Memory B cell (primary cell): ENCODE measurements around the gene SLC25A23.

ENCODE experiments used
- ATAC-seq: fragments of 150-1000 bp; cut with Tn5 transposase; 2 replicates; pipeline ENCODE4 v1.10.0; 2021; ENCODE audit warnings: low read depth, mild to moderate bottlenecking, moderate library complexity
- DNase-seq, 2 donors: peaks; one replicate each; pipeline ENCODE4 v3.0.0; 2022; ENCODE audit warnings: low spot score in 2 of 2
- H3K27ac Mint-ChIP-seq: one replicate; pipeline ENCODE4 v1.8.0; 2022; ENCODE audit warnings: mild to moderate bottlenecking, moderate library complexity, mixed read lengths
- H3K27me3 Mint-ChIP-seq: one replicate; pipeline ENCODE4 v1.8.0; 2022; ENCODE audit warnings: mixed read lengths
- H3K36me3 Mint-ChIP-seq: one replicate; pipeline ENCODE4 v1.8.0; 2022; ENCODE audit warnings: mild to moderate bottlenecking, mixed read lengths
- H3K4me1 Mint-ChIP-seq: one replicate; pipeline ENCODE4 v1.8.0; 2022; ENCODE audit warnings: mixed read lengths
- H3K4me3 Mint-ChIP-seq: one replicate; pipeline ENCODE4 v1.8.0; 2022; ENCODE audit warnings: mild to moderate bottlenecking, moderate library complexity, mixed read lengths
- H3K9me3 Mint-ChIP-seq: one replicate; pipeline ENCODE4 v1.8.0; 2022; ENCODE audit warnings: mixed read lengths

The SLC25A23 gene

DNA sequence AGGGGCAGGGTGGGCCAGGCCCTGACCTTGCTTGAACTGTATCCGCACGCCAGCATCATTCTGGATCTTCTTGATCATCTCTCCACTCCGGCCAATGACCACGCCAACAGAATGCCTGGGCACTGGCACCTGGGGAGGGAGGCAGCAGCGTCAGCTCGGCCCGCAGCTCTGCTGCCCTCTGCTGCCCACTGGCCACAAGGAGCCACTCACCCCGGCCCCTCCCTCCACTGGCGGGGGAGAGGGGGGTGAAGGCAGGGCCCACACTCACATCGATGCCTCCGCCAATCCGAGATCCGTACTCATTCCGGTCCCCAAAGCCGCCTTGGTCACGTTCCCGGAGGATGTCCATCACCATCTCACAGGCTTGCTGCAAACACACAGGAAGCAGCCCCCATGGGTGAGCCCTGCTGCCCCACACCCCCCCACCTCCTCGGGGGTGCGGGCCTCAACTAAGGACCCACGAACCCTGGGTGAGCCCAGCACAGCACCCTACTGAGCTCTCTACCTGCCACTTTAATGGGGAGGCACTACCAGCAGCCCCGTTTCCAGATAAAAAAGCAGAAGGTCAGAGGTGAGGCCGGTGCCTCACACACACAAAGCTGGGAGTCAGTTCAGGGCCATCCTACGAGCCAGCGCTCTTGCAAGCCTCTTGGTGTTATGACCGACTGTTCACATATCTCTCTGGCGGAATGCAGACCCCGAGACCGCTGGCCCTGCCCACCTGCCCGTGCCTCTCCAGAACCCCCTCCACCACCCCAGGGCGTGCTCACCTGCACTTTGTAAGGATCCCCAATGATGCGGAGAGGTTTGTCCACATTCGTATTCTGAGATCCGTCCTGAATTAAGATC, 41.7 kb downstream of the SLC25A23 start:
- H3K27me3 Mint-ChIP-seq, result no peaks in the 10 kb centered on the region

DNA sequence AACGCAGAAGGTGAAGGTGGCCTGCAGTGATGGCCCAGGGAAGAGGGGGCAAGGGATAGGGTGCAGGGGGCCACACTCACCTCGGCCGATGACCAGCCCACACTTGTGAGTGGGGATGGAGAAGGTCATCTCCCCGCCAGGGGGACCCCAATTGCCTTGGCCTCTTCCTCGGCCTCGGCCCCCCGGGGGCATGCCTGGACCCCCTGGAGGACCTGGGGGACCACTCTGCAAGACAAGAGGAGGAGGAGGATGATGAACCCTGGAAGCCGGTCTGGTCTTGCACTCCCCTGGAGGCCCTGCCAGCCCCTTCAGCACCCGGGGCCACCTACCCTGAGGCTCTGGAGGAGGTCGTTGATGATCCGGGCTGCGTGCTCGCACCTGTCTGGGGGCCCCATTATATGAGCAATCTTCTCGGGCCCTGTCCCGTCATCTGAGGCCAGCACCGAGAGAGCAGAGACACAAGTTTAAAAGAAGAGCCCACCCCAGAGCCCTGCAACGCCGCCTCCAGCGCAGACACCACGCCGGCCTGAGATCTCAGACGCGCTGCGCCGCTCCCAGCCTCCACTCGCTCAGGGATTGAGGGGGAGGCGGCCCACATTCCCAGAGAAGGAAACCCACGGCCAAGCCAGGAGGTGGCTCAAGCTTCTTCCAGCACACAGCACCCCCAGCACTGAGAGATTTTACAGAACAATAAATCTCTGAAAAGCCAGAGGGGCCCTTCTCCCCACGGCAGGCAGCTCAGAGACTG, 42.8 kb downstream of the SLC25A23 start:
- DNase-seq (no peak), ATAC-seq (no peak)
- Mint-ChIP-seq H3K27ac (no peak overlapping the region), H3K27me3 (no peaks in the 10 kb centered on the region), H3K4me1 (peaks cover 4% of the 10 kb centered on the region), H3K9me3 (no peaks in the 10 kb centered on the region), H3K36me3 (peaks cover 19% of the 10 kb centered on the region), H3K4me3 (no peak overlapping the region)

More for the DNA sequence above, 41.7 kb downstream of the SLC25A23 start:
- Mint-ChIP-seq H3K4me1 (peaks cover 11% of the 10 kb centered on the region), H3K9me3 (no peaks in the 10 kb centered on the region), H3K4me3 (no peak overlapping the region), H3K36me3 (peaks cover 19% of the 10 kb centered on the region), H3K27ac (no peak overlapping the region)
- no peak for ATAC-seq
- DNase-seq, result no peak

DNA sequence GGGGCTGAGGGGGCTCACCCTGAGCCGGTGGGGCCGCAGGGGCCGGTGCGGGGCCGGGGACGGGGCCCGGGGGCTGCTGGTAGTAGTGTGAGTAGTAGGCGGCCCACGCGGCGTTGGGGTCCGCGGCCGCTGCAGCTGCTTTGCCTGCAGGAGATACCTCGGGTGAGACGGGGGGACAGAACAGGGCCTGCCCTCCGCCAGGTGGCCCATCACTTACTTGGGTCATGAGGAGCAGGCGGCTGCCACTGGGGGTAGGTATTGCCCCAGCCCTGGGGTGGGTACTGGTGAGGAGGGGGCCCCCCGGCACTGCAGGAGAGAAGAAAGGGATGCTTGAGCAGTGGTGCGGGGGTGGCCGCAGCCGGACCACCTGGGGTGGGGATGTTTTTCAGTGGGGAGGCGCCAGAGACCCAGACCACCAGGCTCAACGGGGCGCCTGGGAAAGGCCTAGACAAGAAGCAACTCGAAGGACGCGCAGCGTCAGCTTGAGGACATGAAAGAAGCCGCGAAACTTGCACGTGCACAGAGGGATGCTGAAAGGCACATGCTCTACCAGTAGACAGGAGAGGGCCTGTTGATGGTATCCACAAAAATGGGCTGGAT, 43.9 kb downstream of the SLC25A23 start:
- ATAC-seq, result no peak
- no peaks in the 10 kb centered on the region for H3K27me3 Mint-ChIP-seq
- H3K36me3 Mint-ChIP-seq, result peaks cover 19% of the 10 kb centered on the region
- H3K9me3 Mint-ChIP-seq, result no peaks in the 10 kb centered on the region
- no peak for DNase-seq
- no peak overlapping the region for H3K27ac Mint-ChIP-seq
- no peaks in the 10 kb centered on the region for H3K4me1 Mint-ChIP-seq
- H3K4me3 Mint-ChIP-seq, result no peak overlapping the region

DNA sequence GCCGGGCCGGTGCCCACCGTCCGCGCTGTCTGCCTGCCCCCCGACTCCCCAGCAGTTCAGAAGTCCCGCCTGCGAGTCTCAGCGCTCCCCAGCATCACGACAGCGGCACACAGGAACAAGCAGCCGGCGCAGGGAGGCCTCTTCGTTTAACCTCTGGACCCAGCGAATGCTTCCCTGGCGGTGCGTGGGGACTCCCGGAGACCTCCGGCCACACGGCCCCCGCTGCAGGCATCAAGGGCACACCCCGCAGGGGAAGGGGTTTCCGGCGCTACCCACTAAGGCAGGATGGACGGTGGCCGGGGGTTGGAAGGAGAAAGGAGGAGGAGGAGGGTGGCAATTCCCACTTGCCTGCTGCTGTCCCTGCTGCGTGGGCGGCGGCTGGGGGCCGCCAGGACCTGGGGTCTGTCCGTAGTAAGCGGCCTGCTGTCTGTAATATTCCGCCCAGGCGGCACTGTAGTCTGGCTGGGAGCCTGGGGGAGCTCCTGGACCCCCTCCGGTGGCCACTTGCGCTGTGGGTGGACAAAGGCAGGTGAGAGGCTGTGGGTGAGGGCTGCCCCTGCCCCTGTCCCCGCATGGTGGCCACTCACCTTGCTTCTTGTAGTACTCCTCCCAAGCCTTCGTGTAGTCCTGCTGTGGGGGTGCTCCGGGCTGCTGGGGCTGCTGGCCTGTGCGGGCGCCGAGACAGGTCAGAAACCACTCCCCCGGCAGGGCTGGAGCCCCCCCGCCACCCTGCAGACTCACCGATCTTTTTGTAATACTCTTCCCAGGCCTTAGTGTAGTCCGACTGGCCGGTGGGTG, 44.6 kb downstream of the SLC25A23 start:
- H3K4me1 Mint-ChIP-seq, result no peaks in the 10 kb centered on the region
- H3K27me3 Mint-ChIP-seq, result no peaks in the 10 kb centered on the region
- no peak for ATAC-seq
- no peak overlapping the region for H3K27ac Mint-ChIP-seq
- DNase-seq, result no peak
- H3K4me3 Mint-ChIP-seq, result no peak overlapping the region
- no peaks in the 10 kb centered on the region for H3K9me3 Mint-ChIP-seq
- peaks cover 19% of the 10 kb centered on the region for H3K36me3 Mint-ChIP-seq

DNA sequence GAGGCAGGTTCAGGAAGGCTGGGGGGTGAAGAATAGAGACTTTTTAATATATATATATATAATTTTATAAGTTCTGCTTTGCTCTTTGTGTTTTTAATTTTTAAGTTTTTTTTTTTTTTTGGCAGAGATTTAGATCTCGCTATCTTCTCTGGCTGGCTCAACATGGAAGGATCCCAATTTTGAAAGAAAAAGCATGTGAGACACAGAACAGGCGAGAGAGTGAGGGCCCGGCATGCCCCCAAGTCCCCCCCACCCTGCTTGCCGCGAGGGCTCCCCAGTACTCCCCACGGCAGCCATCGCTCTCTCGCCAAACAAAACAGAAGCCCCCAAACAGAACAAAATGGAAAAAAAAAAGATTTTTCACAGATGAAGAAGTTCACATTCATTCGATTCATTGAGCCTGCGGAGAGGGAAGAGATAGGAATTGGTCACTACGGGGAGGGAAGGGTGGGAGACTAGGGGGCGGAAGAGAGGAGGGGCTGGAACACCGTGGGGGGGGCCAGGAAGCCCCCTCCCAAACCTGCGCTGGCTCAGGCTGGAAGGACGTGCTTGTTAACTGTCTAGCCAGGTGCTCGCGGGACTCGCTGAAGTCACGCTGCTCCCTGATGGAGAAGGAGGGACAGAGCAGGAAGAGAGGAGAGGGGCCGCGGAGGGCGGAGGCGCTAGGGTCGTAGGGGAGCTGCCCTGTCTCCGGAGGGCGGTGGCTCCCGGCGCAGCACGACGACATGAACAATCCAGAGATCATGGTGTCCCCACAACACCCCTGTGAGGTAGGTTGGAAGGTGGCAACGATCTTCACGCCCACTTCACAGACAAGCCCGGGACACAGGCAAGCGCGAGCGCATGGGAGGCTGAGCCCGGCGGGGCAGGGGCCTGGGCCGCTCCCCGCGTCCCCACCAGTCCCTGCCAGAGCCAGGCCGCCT, 45.6 kb downstream of the SLC25A23 start:
- no peak for ATAC-seq
- no peak overlapping the region for H3K27ac Mint-ChIP-seq
- no peaks in the 10 kb centered on the region for H3K27me3 Mint-ChIP-seq
- no peaks in the 10 kb centered on the region for H3K4me1 Mint-ChIP-seq
- H3K9me3 Mint-ChIP-seq, result no peaks in the 10 kb centered on the region
- no peak overlapping the region for H3K4me3 Mint-ChIP-seq
- peaks cover 16% of the 10 kb centered on the region for H3K36me3 Mint-ChIP-seq
- no peak for DNase-seq

DNA sequence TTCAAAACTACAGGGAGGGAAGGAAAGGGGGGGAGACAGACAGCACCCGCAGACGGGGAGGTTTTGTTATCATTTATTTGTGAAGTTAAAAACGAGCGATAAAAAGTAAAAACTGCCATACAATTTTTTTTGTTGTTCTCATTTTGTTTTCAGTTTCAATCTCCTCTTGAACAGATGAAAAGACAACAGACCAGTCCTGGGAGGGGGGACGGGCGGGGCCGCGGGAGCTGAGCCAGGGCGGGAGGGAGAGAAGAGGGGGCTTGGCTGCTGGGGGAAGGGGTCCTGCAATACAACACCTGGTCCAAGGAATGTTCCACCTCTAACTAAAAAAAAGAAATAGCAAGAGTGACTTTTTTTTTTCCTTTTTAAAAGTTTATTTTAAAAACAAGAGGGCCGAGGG, 46.3 kb downstream of the SLC25A23 start:
- H3K4me1 Mint-ChIP-seq, result no peaks in the 10 kb centered on the region
- no peak for ATAC-seq
- no peak overlapping the region for H3K27ac Mint-ChIP-seq
- no peak for DNase-seq
- H3K4me3 Mint-ChIP-seq, result no peak overlapping the region
- H3K36me3 Mint-ChIP-seq, result peaks cover 13% of the 10 kb centered on the region
- H3K27me3 Mint-ChIP-seq, result no peaks in the 10 kb centered on the region
- no peaks in the 10 kb centered on the region for H3K9me3 Mint-ChIP-seq

DNA sequence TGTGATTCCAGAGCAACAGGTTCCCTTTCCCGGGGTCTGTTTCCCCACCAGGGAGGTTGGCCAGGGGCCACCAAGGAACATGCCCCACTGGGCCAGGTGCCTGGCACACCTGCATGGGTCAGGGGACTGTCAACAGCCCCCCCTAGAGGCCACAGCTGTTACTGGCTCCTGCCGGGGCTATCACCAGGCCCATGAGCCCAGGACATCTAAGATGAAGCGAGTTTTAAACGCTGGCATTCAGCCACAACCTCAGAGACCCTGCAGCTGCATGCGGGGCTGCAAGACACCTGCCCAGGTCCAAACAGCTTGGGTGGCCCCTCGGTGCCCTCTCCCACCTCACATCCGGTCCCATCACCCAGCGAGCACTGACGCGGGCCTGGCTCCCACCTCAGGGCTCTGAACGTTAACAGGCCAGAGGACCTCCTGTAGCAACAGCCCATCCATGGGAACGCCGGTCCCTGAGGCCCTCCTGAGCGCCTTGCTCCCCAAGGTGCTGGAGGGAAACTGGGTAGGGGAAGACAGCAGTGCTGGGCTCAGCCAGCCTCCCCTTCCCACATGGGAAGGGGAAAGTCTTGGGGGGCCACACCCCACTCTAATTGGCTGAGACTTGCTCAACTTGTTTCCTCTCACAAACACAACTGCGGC, 47.0 kb downstream of the SLC25A23 start:
- no peaks in the 10 kb centered on the region for H3K27me3 Mint-ChIP-seq
- H3K9me3 Mint-ChIP-seq, result no peaks in the 10 kb centered on the region
- peak; percentile 66 for ATAC-seq
- peaks cover 13% of the 10 kb centered on the region for H3K36me3 Mint-ChIP-seq
- no peak overlapping the region for H3K4me3 Mint-ChIP-seq
- DNase-seq, result peak in 1 of 2 donors; percentile 18
- H3K4me1 Mint-ChIP-seq, result no peaks in the 10 kb centered on the region
- no peak overlapping the region for H3K27ac Mint-ChIP-seq

DNA sequence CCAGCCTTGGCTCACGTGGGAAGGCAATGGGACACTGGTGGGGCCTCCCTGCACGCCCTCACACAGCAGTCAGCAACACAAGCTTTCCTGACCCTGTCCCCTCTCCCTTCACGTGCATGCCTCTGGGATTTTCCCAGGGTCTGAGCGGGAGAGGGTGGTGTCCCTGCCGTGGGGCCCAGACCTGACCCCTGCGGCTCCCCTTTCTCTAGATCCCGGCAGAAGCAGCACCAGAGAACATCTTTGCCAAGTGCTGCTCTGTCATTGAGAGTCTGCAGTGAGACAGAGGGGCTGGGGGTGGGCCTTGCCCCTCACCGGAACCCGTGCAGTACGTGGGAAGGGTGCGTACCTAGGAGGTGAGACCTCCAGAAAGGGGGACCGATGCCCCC, 47.5 kb downstream of the SLC25A23 start:
- no peak for ATAC-seq
- peaks cover 13% of the 10 kb centered on the region for H3K36me3 Mint-ChIP-seq

DNA sequence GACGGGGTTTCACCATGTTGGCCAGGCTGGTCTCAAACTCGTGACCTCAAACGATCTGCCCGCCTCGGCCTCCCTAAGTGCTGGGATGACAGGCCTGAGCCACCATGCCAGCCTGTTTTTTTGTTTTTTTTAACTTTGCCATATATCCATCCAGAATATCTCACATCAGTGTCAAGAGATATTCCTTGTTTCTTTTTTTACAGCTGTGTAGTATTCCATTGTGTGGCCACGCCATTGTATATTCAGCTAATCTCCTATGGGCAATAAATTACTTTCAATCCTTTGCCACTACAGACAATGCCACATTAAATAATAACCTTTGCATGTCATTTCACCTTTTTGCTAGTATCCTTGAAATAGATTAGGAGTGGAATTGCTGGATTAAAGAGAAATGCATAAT, 50.2 kb downstream of the SLC25A23 start:
- Mint-ChIP-seq H3K4me1 (no peaks in the 10 kb centered on the region), H3K36me3 (peaks cover 6% of the 10 kb centered on the region), H3K9me3 (no peaks in the 10 kb centered on the region), H3K27ac (no peak overlapping the region), H3K27me3 (no peaks in the 10 kb centered on the region), H3K4me3 (no peak overlapping the region)
- DNase-seq, result no peak
- ATAC-seq, result no peak

More for the DNA sequence above, 47.5 kb downstream of the SLC25A23 start:
- Mint-ChIP-seq H3K4me3 (no peak overlapping the region), H3K27me3 (no peaks in the 10 kb centered on the region), H3K27ac (no peak overlapping the region), H3K4me1 (no peaks in the 10 kb centered on the region), H3K9me3 (no peaks in the 10 kb centered on the region)
- no peak for DNase-seq

DNA sequence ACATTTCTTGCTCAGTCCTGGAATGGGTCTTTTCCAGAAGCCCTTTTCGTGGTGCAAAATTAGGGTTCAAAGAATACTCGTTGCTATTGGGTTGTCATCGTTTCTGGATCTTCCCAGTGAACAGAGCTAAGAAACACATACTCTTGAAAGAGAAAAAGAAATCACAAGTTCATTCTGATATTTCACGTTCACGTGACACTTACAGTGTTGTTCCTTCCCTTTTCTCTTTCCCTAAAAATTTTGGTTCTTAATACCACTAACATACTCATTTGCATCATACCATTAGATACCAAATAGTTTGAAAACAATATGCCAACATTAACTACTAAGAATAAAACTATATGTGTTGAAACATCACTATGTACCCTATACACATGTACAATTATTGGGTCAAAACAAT, 53.2 kb downstream of the SLC25A23 start:
- H3K9me3 Mint-ChIP-seq, result no peaks in the 10 kb centered on the region
- H3K27ac Mint-ChIP-seq, result no peak overlapping the region
- H3K4me3 Mint-ChIP-seq, result no peak overlapping the region
- DNase-seq, result no peak
- no peak for ATAC-seq
- H3K36me3 Mint-ChIP-seq, result no peaks in the 10 kb centered on the region
- H3K4me1 Mint-ChIP-seq, result no peaks in the 10 kb centered on the region
- H3K27me3 Mint-ChIP-seq, result no peaks in the 10 kb centered on the region

DNA sequence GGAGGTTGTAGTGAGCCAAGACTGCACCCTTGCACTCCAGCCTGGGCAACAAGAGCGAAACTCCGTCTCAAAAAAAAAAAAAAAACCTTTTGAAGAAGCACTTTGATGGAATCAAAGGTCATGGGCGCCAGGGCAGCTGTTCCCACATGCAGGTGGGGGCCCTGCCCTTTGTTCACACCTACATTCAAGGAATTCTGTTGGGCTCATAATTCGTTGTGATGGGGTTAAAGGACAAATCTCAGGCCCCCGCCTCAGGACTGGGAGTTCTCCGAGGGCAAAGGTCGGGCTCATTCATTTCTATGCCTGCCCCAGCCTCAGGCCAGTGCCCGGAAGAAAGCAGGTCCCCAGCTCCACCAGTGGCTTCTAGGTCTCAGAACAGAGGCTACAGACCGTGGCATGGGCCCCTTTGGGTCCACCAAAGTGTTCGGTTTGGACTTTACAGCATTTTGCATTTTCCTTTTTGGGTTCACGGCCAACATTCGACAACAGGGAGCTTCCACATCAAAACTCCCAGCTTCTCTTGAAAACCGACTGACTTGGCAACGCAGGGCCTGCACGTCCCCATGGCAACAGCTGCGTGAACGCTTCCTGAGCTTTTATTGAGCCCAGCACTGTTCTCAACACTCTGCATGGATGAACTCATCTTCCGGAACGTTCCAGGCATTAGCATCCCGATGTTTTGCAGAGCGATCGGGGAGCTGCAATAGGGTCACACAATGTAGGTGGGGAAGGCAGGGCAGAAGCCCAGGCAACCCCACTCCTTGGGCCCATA, 56.6 kb downstream of the SLC25A23 start:
- peaks cover 1% of the 10 kb centered on the region for H3K27me3 Mint-ChIP-seq
- no peaks in the 10 kb centered on the region for H3K4me1 Mint-ChIP-seq
- ATAC-seq, result no peak
- no peaks in the 10 kb centered on the region for H3K36me3 Mint-ChIP-seq
- no peak overlapping the region for H3K4me3 Mint-ChIP-seq
- no peaks in the 10 kb centered on the region for H3K9me3 Mint-ChIP-seq
- no peak overlapping the region for H3K27ac Mint-ChIP-seq
- DNase-seq, result no peak

DNA sequence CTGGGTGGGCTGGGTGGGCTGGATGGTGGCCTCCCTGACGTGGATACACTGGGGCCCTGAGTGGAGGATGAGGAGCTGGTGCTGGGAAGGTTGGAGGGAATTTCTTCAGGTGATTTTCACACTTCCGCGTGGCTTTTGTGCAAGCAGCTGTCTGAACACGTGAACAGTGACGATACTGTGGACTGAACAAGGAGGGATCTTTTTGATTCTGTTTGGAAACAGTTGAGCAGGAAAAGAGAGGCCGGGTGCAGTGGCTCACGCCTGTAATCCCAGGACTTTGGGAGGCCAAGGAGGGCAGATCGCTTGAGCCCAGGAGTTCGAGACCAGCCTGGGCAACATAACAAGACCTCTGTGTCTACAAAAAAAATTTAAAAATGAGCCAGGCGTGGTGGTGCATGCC, 57.5 kb downstream of the SLC25A23 start:
- no peak overlapping the region for H3K4me3 Mint-ChIP-seq
- no peak for DNase-seq
- ATAC-seq, result no peak
- H3K4me1 Mint-ChIP-seq, result no peaks in the 10 kb centered on the region
- no peak overlapping the region for H3K27ac Mint-ChIP-seq
- H3K9me3 Mint-ChIP-seq, result no peaks in the 10 kb centered on the region
- no peaks in the 10 kb centered on the region for H3K36me3 Mint-ChIP-seq
- H3K27me3 Mint-ChIP-seq, result peaks cover 1% of the 10 kb centered on the region
